ENCODE results near the gene OR4D9.
"Not testable (repeated sequence)": the region's sequence is repeated elsewhere in the genome, so short reads cannot be mapped to it uniquely, and the experiment has no call there.

Gene OR4D9

GRCh38 chr11:59532620-59533019, 21.3 kb downstream of the OR4D9 start:
- no peak overlapping the region for H3K4me3 ChIP-seq (ENCODE audit: low read depth, low read length)
- DNase-seq (ENCODE audit: low read depth, low spot score), result no peak
- in situ Hi-C loops (cut with HindIII; ENCODE audit: low sequenced_read_pairs), result no loop called here
- TF ChIP-seq, protein P1, sequence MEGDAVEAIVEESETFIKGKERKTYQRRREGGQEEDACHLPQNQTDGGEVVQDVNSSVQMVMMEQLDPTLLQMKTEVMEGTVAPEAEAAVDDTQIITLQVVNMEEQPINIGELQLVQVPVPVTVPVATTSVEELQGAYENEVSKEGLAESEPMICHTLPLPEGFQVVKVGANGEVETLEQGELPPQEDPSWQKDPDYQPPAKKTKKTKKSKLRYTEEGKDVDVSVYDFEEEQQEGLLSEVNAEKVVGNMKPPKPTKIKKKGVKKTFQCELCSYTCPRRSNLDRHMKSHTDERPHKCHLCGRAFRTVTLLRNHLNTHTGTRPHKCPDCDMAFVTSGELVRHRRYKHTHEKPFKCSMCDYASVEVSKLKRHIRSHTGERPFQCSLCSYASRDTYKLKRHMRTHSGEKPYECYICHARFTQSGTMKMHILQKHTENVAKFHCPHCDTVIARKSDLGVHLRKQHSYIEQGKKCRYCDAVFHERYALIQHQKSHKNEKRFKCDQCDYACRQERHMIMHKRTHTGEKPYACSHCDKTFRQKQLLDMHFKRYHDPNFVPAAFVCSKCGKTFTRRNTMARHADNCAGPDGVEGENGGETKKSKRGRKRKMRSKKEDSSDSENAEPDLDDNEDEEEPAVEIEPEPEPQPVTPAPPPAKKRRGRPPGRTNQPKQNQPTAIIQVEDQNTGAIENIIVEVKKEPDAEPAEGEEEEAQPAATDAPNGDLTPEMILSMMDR (IDR thresholded peaks at IDR 0.05; ENCODE audit: low read depth, low read length), result no peak

GRCh38 chr11:59534676-59535075, 23.3 kb downstream of the OR4D9 start:
- TF ChIP-seq, protein P1 (IDR thresholded peaks at IDR 0.05; ENCODE audit: low read depth, low read length), result no peak
- in situ Hi-C loops (cut with HindIII; ENCODE audit: low sequenced_read_pairs), result no loop called here
- no peak for DNase-seq (ENCODE audit: low read depth, low spot score)
- H3K4me3 ChIP-seq (ENCODE audit: low read depth, low read length), result no peak overlapping the region

DNA sequence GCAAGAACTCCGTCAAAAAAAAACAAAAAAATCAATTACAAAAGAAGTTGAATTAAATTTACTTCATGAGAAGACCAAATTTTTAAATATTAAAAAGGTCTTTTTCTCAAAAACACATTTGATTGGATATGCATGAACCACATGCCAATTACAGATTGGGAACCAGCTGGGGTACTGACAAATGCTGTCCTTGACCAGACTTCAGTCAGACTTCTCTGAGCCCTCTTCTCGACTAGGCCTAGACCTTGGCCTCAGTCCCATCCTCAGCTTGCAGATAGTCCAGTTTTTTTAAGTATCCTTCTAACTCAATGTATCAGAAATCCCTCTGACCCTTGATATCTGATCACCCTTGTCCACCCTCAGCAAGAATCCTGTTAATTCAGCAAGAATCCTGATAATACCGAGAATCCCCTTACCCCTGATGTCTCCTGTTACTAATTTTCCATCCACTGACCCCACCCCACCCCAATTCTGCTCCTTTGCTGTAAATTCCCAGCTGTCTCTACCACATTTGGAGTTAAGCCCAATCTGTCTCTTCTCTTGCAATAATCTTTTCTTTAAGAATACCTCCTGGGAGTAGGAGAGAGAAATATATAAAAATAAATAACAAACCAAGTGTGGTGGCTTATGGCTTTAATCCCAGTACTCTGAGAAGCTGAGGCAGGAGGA, 30.9 kb downstream of the OR4D9 start:
- in situ Hi-C loops (cut with HindIII; ENCODE audit: low sequenced_read_pairs), result no loop called here
- TF ChIP-seq, protein P1 (IDR thresholded peaks at IDR 0.05; ENCODE audit: low read depth, low read length), result no peak
- DNase-seq (ENCODE audit: low read depth, low spot score), result no peak
- no peak overlapping the region for H3K4me3 ChIP-seq (ENCODE audit: low read depth, low read length)

- H3K4me3 ChIP-seq (ENCODE audit: low read depth, low read length); in situ Hi-C loops (cut with HindIII; ENCODE audit: low sequenced_read_pairs); DNase-seq (ENCODE audit: low read depth, low spot score): not testable (repeated sequence)
Observed at GRCh38 chr11:59543713-59544112, 32.4 kb downstream of the OR4D9 start.

DNA sequence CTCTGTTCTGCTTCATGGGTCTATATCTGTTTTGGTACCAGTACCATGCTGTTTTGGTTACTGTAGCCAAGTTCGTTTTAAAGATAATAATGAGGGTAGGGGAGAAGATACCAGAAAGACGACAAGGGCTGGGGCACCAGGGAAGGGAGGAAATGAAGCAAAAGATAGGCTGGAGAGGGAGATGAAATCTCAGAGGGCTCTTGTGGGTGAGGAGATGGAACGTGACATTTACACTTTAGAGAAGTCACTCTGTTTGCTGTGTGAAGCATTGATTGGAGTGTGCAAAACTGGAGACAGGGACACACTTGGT, 33.5 kb downstream of the OR4D9 start:
- no peak for DNase-seq (ENCODE audit: low read depth, low spot score)
- H3K4me3 ChIP-seq (ENCODE audit: low read depth, low read length), result no peak overlapping the region
- in situ Hi-C loops (cut with HindIII; ENCODE audit: low sequenced_read_pairs), result no loop called here
- TF ChIP-seq, protein P1 (IDR thresholded peaks at IDR 0.05; ENCODE audit: low read depth, low read length), result no peak

- TF ChIP-seq, protein P1 (IDR thresholded peaks at IDR 0.05; ENCODE audit: low read depth, low read length), result no peak
Observed at GRCh38 chr11:59545179-59546020, 34.1 kb downstream of the OR4D9 start.

GRCh38 chr11:59547605-59548308, 36.4 kb downstream of the OR4D9 start:
- DNase-seq (ENCODE audit: low read depth, low spot score); H3K4me3 ChIP-seq (ENCODE audit: low read depth, low read length); in situ Hi-C loops (cut with HindIII; ENCODE audit: low sequenced_read_pairs): not testable (repeated sequence)

More at GRCh38 chr11:59545179-59546020, 34.1 kb downstream of the OR4D9 start:
- no peak overlapping the region for H3K4me3 ChIP-seq (ENCODE audit: low read depth, low read length)
- in situ Hi-C loops (cut with HindIII; ENCODE audit: low sequenced_read_pairs), result no loop called here
- peak; percentile 69 for DNase-seq (ENCODE audit: low read depth, low spot score)
